Stimulated activated CD4-positive, alpha-beta T cell treated with anti-CD3 and anti-CD28 coated beads, Interleukin-12 subunit alpha, Interleukin-12 subunit beta, amount 100 ng/mL, for 4 hours (primary cell): ENCODE results near the gene CNN3.

Experiments used
- DNase-seq: peaks from one replicate; pipeline ENCODE4 v3.0.0-alpha.2; 2020

Gene CNN3

GRCh38 chr1:94922761-94923331 lies 4.1 kb downstream of the CNN3 start:
- DNase-seq, result no peak

DNA sequence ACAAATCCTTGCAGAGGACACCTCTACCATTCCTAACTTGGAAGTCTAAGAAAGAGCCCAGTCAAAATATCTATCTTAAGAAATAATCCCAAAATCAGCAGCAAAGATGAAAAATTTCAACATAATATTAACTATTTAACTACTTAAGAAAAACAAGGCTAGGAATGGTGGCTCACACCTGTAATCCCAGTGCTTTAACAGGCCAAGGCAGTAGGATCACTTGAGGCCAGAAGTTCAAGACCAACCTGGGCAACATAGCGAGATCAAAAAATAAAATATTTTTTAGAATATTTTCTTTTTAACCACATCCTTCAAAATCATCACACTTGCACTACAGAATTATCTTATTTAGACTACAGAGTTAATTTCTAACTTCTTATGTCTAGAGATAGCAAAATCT lies 4.9 kb downstream of the CNN3 start:
- no peak for DNase-seq

- DNase-seq, result no peak
Measured at GRCh38 chr1:94920061-94920460, 6.8 kb downstream of the CNN3 start.

DNA sequence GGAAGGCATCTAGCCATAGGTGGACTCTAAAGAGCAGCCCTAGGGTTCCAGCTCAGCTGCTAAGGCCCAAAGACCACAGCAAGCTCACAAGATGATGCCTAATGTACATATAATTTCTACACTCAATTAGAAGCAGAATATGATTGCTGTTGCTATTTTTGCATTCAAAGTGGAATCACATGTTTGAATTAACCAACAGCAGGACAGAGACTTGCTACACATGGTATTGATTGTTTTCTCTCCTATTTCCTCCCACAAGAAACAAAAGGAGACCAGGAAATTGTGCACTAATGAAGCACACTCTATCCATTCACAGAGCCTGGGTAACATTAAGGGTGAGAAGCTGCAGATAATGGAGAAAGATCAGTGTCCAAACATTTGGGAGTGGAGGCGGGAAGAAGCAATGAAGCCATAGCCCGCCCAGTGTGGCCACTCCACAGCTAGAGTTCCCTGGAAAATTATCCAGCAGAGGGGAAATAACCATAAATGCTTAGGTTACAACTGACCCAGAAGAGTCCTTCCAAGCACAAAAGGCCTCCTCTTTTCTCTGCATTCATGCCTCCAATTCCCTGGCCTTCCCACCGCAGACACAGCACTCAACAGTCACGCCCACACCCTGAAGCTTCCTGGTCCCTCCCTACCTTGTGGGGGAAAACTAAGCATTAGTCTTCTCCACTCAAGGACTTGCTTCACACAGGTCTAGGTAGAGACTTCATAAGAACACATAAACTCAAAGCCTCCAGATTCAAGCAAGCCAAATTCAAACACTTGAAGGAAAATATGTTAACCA lies 7.5 kb downstream of the CNN3 start:
- no peak for DNase-seq

DNA sequence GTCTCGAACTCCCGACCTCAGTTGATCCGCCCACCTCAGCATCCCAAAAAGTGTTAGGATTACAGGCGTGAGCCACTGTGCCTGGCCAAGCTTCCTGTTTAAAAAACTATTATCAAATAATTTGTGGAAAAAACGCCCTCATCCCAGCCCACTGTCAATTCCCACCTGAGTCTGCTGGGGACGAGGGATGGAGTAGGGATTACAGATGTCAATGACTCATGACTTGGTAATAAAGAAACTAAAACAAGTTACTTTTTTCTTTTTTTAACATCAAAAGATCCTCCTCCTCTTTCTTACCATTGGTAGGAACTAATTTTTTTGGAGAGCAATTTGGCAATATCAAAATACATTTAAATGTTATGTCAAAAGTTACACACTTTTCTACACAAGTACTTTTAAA lies 9.7 kb downstream of the CNN3 start:
- DNase-seq, result no peak

GRCh38 chr1:94912263-94913184 lies 14.4 kb downstream of the CNN3 start:
- DNase-seq, result no peak

DNA sequence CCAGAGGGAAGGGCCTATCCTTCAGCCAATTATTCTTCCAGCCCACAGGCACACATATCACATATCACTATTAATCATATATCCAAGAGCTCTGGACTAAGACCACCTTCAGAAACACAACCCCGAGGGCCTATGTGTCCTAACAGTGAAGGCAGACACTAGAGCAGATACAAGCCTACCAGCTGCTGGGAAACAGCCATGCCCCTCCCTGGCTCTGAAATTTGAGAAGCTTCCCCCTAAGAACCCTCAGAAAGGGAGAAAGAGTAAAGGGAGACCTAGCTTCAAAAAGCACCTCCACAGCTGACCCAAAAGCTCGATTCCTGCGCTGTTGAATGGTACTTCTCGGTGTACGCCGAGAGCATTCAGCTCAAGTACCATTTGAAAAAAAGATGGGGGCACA lies 17.4 kb downstream of the CNN3 start:
- DNase-seq, result no peak

DNA sequence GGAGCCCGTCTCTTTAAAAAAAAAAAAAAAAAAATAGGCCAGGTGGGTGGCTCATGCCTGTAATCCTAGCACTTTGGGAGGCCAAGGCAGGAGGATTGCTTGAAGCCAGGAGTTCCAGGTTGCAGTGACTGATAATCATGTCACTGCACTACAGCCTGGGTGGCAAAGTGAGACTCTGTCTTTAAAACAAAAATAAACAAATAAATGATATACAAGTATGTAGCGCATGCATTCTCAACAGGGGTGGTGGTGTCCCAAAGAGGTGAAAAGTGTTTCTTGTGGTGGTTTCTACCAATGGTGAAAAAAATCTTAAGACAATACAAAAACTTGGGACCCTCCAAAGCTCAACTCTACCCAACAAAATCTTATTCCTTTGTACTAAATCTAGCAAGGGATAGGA lies 17.9 kb downstream of the CNN3 start:
- DNase-seq, result no peak

- no peak for DNase-seq
Measured at GRCh38 chr1:94908190-94908589, 18.7 kb downstream of the CNN3 start.

DNA sequence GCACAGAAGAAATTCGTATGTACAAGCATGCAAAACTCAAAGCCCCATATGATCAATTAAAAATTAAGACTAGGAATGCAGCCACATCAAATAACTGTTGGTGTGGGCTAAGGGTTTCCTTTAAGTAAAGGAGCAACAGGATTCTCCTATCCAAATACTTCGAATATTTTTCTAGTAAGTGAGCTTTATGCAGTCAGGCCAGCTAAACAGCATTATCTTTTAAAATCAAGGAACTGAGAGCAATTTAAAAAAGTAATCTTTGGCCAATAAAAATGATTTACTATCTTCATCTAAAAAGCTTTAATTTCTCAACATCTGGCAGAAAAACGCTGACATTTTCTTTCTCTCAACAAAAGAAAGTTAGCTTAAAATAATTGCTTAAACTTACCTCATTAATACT lies 19.8 kb downstream of the CNN3 start:
- DNase-seq, result no peak

DNA sequence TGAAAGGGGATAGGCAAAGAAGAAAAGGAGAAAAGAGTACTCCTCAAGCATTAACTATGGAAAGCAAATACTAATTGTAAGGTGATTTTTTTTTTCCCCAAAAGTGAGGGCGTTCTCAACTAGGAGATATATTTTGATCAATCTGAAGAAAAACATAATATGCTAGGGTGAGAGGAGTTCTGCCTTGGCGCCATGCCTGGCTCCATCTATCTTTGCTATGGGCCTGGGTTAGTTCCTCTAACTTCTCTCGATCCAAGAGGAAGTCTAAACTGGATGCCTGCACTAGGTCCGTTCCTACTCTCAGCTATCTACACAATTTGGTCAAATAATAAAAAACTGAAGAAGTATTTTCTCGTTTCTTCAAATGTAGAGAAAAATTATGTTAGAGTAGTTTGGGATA lies 20.5 kb downstream of the CNN3 start:
- DNase-seq, result no peak

DNA sequence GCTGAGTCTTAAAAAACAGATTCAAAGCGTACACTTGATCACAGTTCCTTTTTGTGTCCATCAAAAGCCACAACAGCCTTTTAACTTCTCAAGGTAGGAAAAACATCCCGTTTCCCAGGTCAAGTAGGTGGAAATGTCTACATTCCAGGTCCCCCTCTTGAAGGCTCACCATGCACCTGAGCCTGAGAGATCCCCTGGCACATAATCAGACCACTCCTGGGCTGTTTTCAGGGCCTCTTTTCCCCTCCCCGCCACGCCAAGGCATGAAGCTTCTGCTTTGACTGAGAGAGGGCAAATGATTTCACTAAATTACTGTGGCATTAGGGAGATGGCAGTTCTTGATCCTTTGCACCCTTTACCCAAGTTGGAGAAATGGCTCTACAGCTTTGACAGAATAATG lies 21.7 kb downstream of the CNN3 start:
- DNase-seq, result no peak

GRCh38 chr1:94903280-94904009 lies 23.5 kb downstream of the CNN3 start:
- DNase-seq, result no peak

GRCh38 chr1:94901841-94902240 lies 25.1 kb downstream of the CNN3 start:
- no peak for DNase-seq

DNA sequence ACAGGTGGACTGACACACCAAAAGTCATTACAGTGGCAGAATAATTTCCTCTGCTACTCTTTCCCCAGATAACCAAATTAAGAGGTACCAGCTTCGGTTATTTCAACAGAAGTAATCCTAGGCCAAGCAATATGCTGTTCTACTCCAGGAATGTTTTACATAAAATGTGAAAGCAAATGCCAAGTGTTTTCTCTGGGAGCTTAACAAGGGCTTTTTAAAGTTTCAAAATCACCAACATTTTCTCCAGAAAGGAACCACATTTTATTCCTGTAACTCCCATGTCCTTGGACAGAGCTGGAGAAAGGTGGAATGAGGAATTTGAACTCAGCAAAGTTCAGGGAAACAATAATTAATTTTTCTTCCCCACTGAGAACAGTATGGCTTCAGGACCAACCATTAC lies 27.2 kb downstream of the CNN3 start:
- no peak for DNase-seq

- no peak for DNase-seq
Measured at GRCh38 chr1:94898491-94899385, 28.2 kb downstream of the CNN3 start.

GRCh38 chr1:94895518-94895917 lies 31.4 kb downstream of the CNN3 start:
- no peak for DNase-seq

DNA sequence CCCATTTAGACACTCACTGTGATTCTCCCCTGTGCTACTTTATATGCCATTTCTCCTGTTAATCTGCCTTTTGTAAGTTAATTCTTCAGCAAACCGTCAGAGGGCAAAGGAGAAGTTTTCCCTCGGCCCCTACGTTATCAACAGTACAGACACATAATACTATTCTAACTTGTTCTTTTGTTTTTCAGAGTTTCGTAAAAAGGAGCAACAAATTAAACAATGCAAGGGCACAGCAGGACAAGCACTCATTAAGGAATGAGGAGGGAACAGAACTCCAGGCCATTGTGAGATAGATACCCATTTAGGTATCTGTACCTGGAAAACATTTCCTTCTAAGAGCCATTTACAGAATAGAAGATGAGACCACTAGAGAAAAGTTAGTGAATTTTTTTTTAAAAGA lies 32.3 kb downstream of the CNN3 start:
- DNase-seq, result no peak

- no peak for DNase-seq
Measured at GRCh38 chr1:94892604-94893254, 34.2 kb downstream of the CNN3 start.

GRCh38 chr1:94888201-94888600 lies 38.7 kb downstream of the CNN3 start:
- no peak for DNase-seq

DNA sequence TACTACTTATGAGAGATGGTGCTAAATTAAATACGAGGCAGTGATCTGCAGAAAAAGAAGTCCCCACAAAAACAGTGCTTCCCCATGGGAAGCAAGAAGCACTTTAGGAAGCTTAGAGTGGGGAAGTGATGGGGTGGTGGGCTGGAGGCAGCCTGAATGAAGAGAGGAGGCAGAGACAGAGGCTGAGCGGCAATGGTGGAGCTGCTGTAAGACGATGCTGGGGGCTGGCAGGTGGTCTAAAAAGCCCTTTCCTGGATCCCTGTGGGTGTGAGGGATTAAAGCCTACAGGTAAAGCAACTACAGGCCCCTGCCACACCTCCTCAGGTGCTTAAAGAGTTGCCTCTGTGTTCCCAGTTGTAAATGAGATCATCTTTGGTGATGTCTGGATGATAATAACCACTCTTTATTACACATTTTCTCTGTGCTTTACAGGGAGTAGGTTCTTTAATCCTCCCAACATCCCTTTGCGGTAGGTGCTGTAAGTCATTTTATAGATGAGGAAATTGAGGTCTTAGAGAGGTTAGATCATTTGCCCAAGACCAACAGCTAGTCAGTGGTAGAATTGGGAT lies 39.2 kb downstream of the CNN3 start:
- no peak for DNase-seq
